Spleen (tissue), 7 donors: ENCODE results near the gene RNLS.

ENCODE experiments used
- POLR2AphosphoS5 ChIP-seq, 3 donors: sonication (generic); formaldehyde crosslinking; IDR thresholded peaks; one replicate each; pipeline ENCODE4 v1.5.1; 2017; ENCODE audit warnings: antibody characterized with exemption in 3 of 3
- TF ChIP-seq, protein P1 (sequence below), 11 experiments: fragments of 200-600 bp in 7 of 11; fragments of 450-650 bp in 4 of 11; sonication (generic) in 4 of 11; IDR thresholded peaks in 8 of 11; conservative IDR thresholded peaks in 3 of 11; 1 replicate in 7 of 11; 2 replicates in 4 of 11; pipeline versions ENCODE4 v1.4.0 to v1.8.0; 2016 to 2021; ENCODE audit warnings: antibody characterized with exemption in 11 of 11, inconsistent platforms in 4 of 11, mild to moderate bottlenecking in 1 of 11
- donor health status: DM: no; HTN: no; CAD: no; lungs with moderate emphysema.
- donor health status: DM: no; HTN: no; CAD: no.
- donor health status: DM: no; HTN: no; CAD: no.

DNA sequence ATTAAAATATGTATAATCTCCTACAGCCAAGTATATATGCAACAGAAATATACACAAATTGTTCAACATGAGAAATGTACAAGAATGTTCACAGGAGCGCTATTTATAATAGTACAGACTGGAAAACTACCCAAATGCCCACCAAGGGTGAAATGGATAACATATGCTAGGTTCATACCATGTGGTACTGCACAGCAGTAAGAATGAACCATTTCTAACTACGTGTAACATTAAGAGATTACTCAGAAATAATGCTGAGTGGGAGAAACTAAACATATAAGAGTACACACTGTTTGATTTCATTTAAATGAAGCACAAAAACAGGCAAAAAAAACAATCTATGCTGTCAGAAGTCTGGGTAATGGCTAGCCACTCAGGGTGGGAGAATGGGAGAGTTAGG lies 45.8 kb downstream of the RNLS start:
- TF ChIP-seq, protein P1, sequence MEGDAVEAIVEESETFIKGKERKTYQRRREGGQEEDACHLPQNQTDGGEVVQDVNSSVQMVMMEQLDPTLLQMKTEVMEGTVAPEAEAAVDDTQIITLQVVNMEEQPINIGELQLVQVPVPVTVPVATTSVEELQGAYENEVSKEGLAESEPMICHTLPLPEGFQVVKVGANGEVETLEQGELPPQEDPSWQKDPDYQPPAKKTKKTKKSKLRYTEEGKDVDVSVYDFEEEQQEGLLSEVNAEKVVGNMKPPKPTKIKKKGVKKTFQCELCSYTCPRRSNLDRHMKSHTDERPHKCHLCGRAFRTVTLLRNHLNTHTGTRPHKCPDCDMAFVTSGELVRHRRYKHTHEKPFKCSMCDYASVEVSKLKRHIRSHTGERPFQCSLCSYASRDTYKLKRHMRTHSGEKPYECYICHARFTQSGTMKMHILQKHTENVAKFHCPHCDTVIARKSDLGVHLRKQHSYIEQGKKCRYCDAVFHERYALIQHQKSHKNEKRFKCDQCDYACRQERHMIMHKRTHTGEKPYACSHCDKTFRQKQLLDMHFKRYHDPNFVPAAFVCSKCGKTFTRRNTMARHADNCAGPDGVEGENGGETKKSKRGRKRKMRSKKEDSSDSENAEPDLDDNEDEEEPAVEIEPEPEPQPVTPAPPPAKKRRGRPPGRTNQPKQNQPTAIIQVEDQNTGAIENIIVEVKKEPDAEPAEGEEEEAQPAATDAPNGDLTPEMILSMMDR (IDR thresholded peaks at IDR 0.05 in 8 of 11, conservative IDR thresholded peaks at IDR 0.05 in 3 of 11), result no peak
- TF ChIP-seq POLR2AphosphoS5 (IDR thresholded peaks at IDR 0.05), result no peak
